Skeletal muscle cell (primary cell): ENCODE measurements around the gene LRIG1.

Source experiments
- DNase-seq: peaks from one replicate; pipeline ENCODE4 v3.0.0-alpha.2; 2010; ENCODE audit warnings: low read depth
- H3K4me3 ChIP-seq: 2 replicates; pipeline ENCODE4 v1.5.1; 2011; ENCODE audit warnings: low read depth, mild to moderate bottlenecking, control low read depth, low read length, moderate library complexity

Gene LRIG1

GRCh38 chr3:66409771-66410754 lies 90.8 kb downstream of the LRIG1 start:
- H3K4me3 ChIP-seq: no peak overlapping the region
- no peak for DNase-seq

- no peak for DNase-seq
- H3K4me3 ChIP-seq: no peak overlapping the region
Observed at GRCh38 chr3:66407611-66408218, 93.1 kb downstream of the LRIG1 start.

GRCh38 chr3:66406831-66407610 lies 93.8 kb downstream of the LRIG1 start:
- DNase-seq: no peak
- no peak overlapping the region for H3K4me3 ChIP-seq

GRCh38 chr3:66406163-66406562 lies 94.7 kb downstream of the LRIG1 start:
- no peak for DNase-seq
- H3K4me3 ChIP-seq: no peak overlapping the region

- DNase-seq: no peak
- H3K4me3 ChIP-seq: no peak overlapping the region
Observed at GRCh38 chr3:66405701-66406091, 95.1 kb downstream of the LRIG1 start.

GRCh38 chr3:66404903-66405700 lies 95.7 kb downstream of the LRIG1 start:
- no peak for DNase-seq
- no peak overlapping the region for H3K4me3 ChIP-seq

GRCh38 chr3:66404197-66404596 lies 96.6 kb downstream of the LRIG1 start:
- DNase-seq: no peak
- no peak overlapping the region for H3K4me3 ChIP-seq

- DNase-seq: no peak
- H3K4me3 ChIP-seq: no peak overlapping the region
Observed at GRCh38 chr3:66403323-66403990, 97.4 kb downstream of the LRIG1 start.

- DNase-seq: no peak
Observed at GRCh38 chr3:66402596-66403290, 98.1 kb downstream of the LRIG1 start.

GRCh38 chr3:66401675-66402491 lies 98.9 kb downstream of the LRIG1 start:
- H3K4me3 ChIP-seq: no peak overlapping the region
- no peak for DNase-seq

More at GRCh38 chr3:66402596-66403290, 98.1 kb downstream of the LRIG1 start:
- H3K4me3 ChIP-seq: no peak overlapping the region

GRCh38 chr3:66401157-66401550 lies 99.7 kb downstream of the LRIG1 start:
- no peak overlapping the region for H3K4me3 ChIP-seq
- DNase-seq: no peak

- H3K4me3 ChIP-seq: no peak overlapping the region
- DNase-seq: no peak
Observed at GRCh38 chr3:66400411-66401156, 100.2 kb downstream of the LRIG1 start.

GRCh38 chr3:66399529-66400232 lies 101.1 kb downstream of the LRIG1 start:
- DNase-seq: no peak
- no peak overlapping the region for H3K4me3 ChIP-seq

- DNase-seq: no peak
- H3K4me3 ChIP-seq: no peak overlapping the region
Observed at GRCh38 chr3:66398228-66399025, 102.4 kb downstream of the LRIG1 start.

GRCh38 chr3:66397745-66398144 lies 103.1 kb downstream of the LRIG1 start:
- no peak for DNase-seq
- no peak overlapping the region for H3K4me3 ChIP-seq
